Neural progenitor cell (in vitro differentiated cells): ENCODE results near the gene SLC16A13.

Experiments used
- EZH2 ChIP-seq: fragments of 200-600 bp; sonication (generic); IDR thresholded peaks from 2 replicates; pipeline ENCODE4 v1.6.1; 2017; ENCODE audit warnings: antibody characterized with exemption, mild to moderate bottlenecking, moderate library complexity
- EZH2phosphoT487 ChIP-seq: fragments of 200-600 bp; sonication (generic); IDR thresholded peaks from 2 replicates; pipeline ENCODE4 v1.6.1; 2017; ENCODE audit warnings: antibody characterized with exemption
- TF ChIP-seq, protein P1 (sequence below): fragments of 200-600 bp; sonication (generic); IDR thresholded peaks from 2 replicates; pipeline ENCODE4 v1.5.1; 2017; ENCODE audit warnings: antibody characterized with exemption, mild to moderate bottlenecking

DNA sequence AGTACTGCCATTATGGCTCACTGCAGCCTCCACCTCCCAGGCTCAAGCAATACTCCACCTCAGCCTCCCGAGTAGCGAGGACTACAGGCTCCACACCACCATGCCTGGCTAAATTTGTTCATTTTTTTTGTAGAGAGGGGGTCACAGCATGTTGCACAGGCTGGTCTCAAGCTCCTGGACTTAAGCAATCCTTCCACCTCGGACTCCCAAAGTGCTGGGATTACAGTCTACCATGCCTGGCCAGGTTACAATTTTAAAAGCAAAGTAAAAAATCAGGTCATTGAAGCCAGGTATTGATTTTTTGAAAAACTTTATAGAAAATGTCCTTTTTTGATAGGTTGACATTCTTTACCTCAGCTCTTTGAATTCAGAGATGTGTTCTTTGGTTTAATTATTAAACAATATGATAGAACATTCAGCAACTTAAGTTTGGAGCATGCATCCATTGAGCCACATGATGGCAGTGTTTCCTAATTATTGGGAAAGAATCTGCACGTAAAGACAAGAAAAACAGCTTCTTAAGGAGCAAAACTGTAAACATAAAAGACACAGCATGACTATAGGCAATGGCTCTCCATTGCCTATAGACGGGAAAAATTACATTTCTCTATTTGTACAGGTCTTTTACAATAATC, 9.8 kb downstream of the SLC16A13 start:
- TF ChIP-seq, protein P1, sequence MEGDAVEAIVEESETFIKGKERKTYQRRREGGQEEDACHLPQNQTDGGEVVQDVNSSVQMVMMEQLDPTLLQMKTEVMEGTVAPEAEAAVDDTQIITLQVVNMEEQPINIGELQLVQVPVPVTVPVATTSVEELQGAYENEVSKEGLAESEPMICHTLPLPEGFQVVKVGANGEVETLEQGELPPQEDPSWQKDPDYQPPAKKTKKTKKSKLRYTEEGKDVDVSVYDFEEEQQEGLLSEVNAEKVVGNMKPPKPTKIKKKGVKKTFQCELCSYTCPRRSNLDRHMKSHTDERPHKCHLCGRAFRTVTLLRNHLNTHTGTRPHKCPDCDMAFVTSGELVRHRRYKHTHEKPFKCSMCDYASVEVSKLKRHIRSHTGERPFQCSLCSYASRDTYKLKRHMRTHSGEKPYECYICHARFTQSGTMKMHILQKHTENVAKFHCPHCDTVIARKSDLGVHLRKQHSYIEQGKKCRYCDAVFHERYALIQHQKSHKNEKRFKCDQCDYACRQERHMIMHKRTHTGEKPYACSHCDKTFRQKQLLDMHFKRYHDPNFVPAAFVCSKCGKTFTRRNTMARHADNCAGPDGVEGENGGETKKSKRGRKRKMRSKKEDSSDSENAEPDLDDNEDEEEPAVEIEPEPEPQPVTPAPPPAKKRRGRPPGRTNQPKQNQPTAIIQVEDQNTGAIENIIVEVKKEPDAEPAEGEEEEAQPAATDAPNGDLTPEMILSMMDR: peak; percentile 96
- peak; percentile 39 for TF ChIP-seq EZH2
- no peak for TF ChIP-seq EZH2phosphoT487
